HUDEP-2 (cell line): Measurements from ENCODE around the gene URB1.

Experiments used
- DNase-seq, 76 experiments: peaks; one replicate each; lab custom pipeline; 2025; ENCODE audit not compliant: unreplicated experiment in 76 of 76; lab: John Stamatoyannopoulos, UW

Gene URB1

GRCh38 chr21:32349333-32349944 lies 43.4 kb downstream of the URB1 start:
- DNase-seq = no peak

- DNase-seq = no peak
Observed at GRCh38 chr21:32348604-32349332, 44.0 kb downstream of the URB1 start.

- no peak for DNase-seq
Observed at GRCh38 chr21:32347977-32348376, 44.8 kb downstream of the URB1 start.

- no peak for DNase-seq
Observed at GRCh38 chr21:32347351-32347750, 45.5 kb downstream of the URB1 start.

GRCh38 chr21:32346951-32347350 lies 45.9 kb downstream of the URB1 start:
- DNase-seq = no peak

- DNase-seq = no peak
Observed at GRCh38 chr21:32340863-32341848, 51.7 kb downstream of the URB1 start.

GRCh38 chr21:32338209-32338921 lies 54.4 kb downstream of the URB1 start:
- DNase-seq = no peak

- no peak for DNase-seq
Observed at GRCh38 chr21:32337206-32337605, 55.6 kb downstream of the URB1 start.

GRCh38 chr21:32336711-32337110 lies 56.1 kb downstream of the URB1 start:
- DNase-seq = peak in 25 of 76 experiments; percentile 4 to 44 (median 15)

- DNase-seq = no peak
Observed at GRCh38 chr21:32335601-32336575, 56.9 kb downstream of the URB1 start.

- no peak for DNase-seq
Observed at GRCh38 chr21:32334980-32335531, 57.8 kb downstream of the URB1 start.

GRCh38 chr21:32333953-32334673 lies 58.7 kb downstream of the URB1 start:
- DNase-seq = no peak

GRCh38 chr21:32332463-32332951 lies 60.3 kb downstream of the URB1 start:
- no peak for DNase-seq

GRCh38 chr21:32331444-32332305 lies 61.1 kb downstream of the URB1 start:
- DNase-seq = no peak

- no peak for DNase-seq
Observed at GRCh38 chr21:32330784-32331311, 62.0 kb downstream of the URB1 start.

- no peak for DNase-seq
Observed at GRCh38 chr21:32329776-32330175, 63.0 kb downstream of the URB1 start.

- DNase-seq = no peak
Observed at GRCh38 chr21:32329331-32329730, 63.5 kb downstream of the URB1 start.
